Smooth muscle cell (in vitro differentiated cells): ENCODE data around the gene TMEM209. TPM values are rescaled to one million over a fixed set of nuclear protein-coding genes. Genes with fewer than 3 reads are reported as not detected.

Source experiments
- DNase-seq: peaks from one replicate; lab custom pipeline; 2025; ENCODE audit not compliant: unreplicated experiment; lab: John Stamatoyannopoulos, UW
- H2AFZ ChIP-seq: fragments of 200-600 bp; sonication (generic); 2 replicates; pipeline ENCODE4 v1.6.0; 2016; ENCODE audit warnings: antibody characterized with exemption, low read depth, mild to moderate bottlenecking
- H3F3A ChIP-seq: fragments of 200-600 bp; sonication (generic); 2 replicates; pipeline ENCODE4 v1.6.0; 2017; ENCODE audit warnings: antibody characterized with exemption, low read depth
- H3K27ac ChIP-seq: fragments of 200-600 bp; sonication (generic); 2 replicates; pipeline ENCODE4 v1.5.1; 2016; ENCODE audit warnings: low read depth, mild to moderate bottlenecking
- H3K27me3 ChIP-seq: fragments of 200-600 bp; sonication (generic); 2 replicates; pipeline ENCODE4 v1.6.1; 2016; ENCODE audit warnings: low read depth, mild to moderate bottlenecking
- H3K36me3 ChIP-seq: fragments of 200-600 bp; sonication (generic); 2 replicates; pipeline ENCODE4 v1.5.1; 2016; ENCODE audit warnings: low read depth
- H3K4me1 ChIP-seq: fragments of 200-600 bp; sonication (generic); 2 replicates; pipeline ENCODE4 v1.5.1; 2016; ENCODE audit warnings: low read depth
- H3K4me2 ChIP-seq: fragments of 200-600 bp; sonication (generic); 2 replicates; pipeline ENCODE4 v1.6.0; 2016; ENCODE audit warnings: mild to moderate bottlenecking
- H3K4me3 ChIP-seq: fragments of 200-600 bp; sonication (generic); 2 replicates; pipeline ENCODE4 v1.5.1; 2016; ENCODE audit warnings: mild to moderate bottlenecking
- H3K79me2 ChIP-seq: fragments of 200-600 bp; sonication (generic); 2 replicates; pipeline ENCODE4 v1.6.0; 2016; ENCODE audit warnings: low read depth, mild to moderate bottlenecking
- H3K9ac ChIP-seq: fragments of 200-600 bp; sonication (generic); 2 replicates; pipeline ENCODE4 v1.6.0; 2016; ENCODE audit warnings: low read depth
- H3K9me3 ChIP-seq: fragments of 200-600 bp; sonication (generic); replicated peaks from 2 replicates; pipeline ENCODE4 v1.5.1; 2016; ENCODE audit warnings: low read depth
- H4K20me1 ChIP-seq: fragments of 200-600 bp; sonication (generic); 2 replicates; pipeline ENCODE4 v1.6.0; 2016; ENCODE audit warnings: low read depth
- WGBS: methylation state at CpG from one replicate; pipeline ENCODE4 v1.1.7; 2016; ENCODE audit warnings: low lambda C conversion rate; 5-methylcytosine and 5-hydroxymethylcytosine counted together
- polyA plus RNA-seq: library from polyadenylated mRNA; unstranded; fragments of >200 nt; fragmentation: Nextera tagmentation; extraction: Ambion mirVana; gene quantifications from 2 replicates; pipeline ENCODE4 v1.2.1, GENCODE V29; 2016
- total RNA-seq: library from RNA; depleted of rRNA; stranded (reverse); fragments of >200 nt; gene quantifications from 2 replicates; pipeline ENCODE4 v1.2.3, GENCODE V29; 2014
- TF ChIP-seq, protein P1 (sequence below): fragments of 200-600 bp; sonication (generic); IDR thresholded peaks from 2 replicates; pipeline ENCODE4 v1.5.1; 2017; ENCODE audit warnings: borderline replicate concordance, mild to moderate bottlenecking, antibody characterized with exemption; ENCODE audit not compliant: insufficient read depth, poor library complexity, severe bottlenecking

The TMEM209 gene
- total and polyA plus RNA-seq, 2 experiments from 2014 or later: 15.1 to 20.3 TPM

GRCh38 chr7:130124711-130125110, 80.5 kb downstream of the TMEM209 start:
- H3K4me1 ChIP-seq: no peaks in the 10 kb centered on the region

GRCh38 chr7:130123501-130123900, 81.7 kb downstream of the TMEM209 start:
- no peaks in the 10 kb centered on the region for H3K27me3 ChIP-seq
- no peak overlapping the region for H3K4me3 ChIP-seq
- H3K9ac ChIP-seq: no peak overlapping the region
- H3K4me2 ChIP-seq: no peak overlapping the region
- no peaks in the 10 kb centered on the region for H3K4me1 ChIP-seq
- no peaks in the 10 kb centered on the region for H3K79me2 ChIP-seq
- no peak overlapping the region for H3K27ac ChIP-seq
- TF ChIP-seq, protein P1, sequence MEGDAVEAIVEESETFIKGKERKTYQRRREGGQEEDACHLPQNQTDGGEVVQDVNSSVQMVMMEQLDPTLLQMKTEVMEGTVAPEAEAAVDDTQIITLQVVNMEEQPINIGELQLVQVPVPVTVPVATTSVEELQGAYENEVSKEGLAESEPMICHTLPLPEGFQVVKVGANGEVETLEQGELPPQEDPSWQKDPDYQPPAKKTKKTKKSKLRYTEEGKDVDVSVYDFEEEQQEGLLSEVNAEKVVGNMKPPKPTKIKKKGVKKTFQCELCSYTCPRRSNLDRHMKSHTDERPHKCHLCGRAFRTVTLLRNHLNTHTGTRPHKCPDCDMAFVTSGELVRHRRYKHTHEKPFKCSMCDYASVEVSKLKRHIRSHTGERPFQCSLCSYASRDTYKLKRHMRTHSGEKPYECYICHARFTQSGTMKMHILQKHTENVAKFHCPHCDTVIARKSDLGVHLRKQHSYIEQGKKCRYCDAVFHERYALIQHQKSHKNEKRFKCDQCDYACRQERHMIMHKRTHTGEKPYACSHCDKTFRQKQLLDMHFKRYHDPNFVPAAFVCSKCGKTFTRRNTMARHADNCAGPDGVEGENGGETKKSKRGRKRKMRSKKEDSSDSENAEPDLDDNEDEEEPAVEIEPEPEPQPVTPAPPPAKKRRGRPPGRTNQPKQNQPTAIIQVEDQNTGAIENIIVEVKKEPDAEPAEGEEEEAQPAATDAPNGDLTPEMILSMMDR: no peak
- H3F3A ChIP-seq: no peaks in the 10 kb centered on the region
- H3K9me3 ChIP-seq: no peaks in the 10 kb centered on the region
- peaks cover 4% of the 10 kb centered on the region for H4K20me1 ChIP-seq
- H2AFZ ChIP-seq: no peak overlapping the region
- H3K36me3 ChIP-seq: peaks cover 12% of the 10 kb centered on the region
- no peak for DNase-seq

More at GRCh38 chr7:130124711-130125110, 80.5 kb downstream of the TMEM209 start:
- no peaks in the 10 kb centered on the region for H3K27me3 ChIP-seq
- no peak for DNase-seq
- no peaks in the 10 kb centered on the region for H3F3A ChIP-seq
- peaks cover 12% of the 10 kb centered on the region for H3K36me3 ChIP-seq
- H3K4me3 ChIP-seq: no peak overlapping the region
- no peaks in the 10 kb centered on the region for H3K79me2 ChIP-seq
- no peak overlapping the region for H2AFZ ChIP-seq
- no peak overlapping the region for H3K9ac ChIP-seq
- no peak overlapping the region for H3K4me2 ChIP-seq
- TF ChIP-seq, protein P1: no peak
- H3K9me3 ChIP-seq: no peaks in the 10 kb centered on the region
- WGBS: 95% methylated on average over 2 of the region's 2 CpGs
- H4K20me1 ChIP-seq: peaks cover 4% of the 10 kb centered on the region
- no peak overlapping the region for H3K27ac ChIP-seq

- H3K36me3 ChIP-seq: peaks cover 6% of the 10 kb centered on the region
- WGBS: 100% methylated on average over 4 of the region's 4 CpGs
- no peak overlapping the region for H2AFZ ChIP-seq
- TF ChIP-seq, protein P1: no peak
- no peak overlapping the region for H3K4me2 ChIP-seq
- H3K4me1 ChIP-seq: no peaks in the 10 kb centered on the region
- H4K20me1 ChIP-seq: peaks cover 5% of the 10 kb centered on the region
- DNase-seq: no peak
- no peak overlapping the region for H3K4me3 ChIP-seq
- H3F3A ChIP-seq: no peaks in the 10 kb centered on the region
- no peaks in the 10 kb centered on the region for H3K79me2 ChIP-seq
- H3K27ac ChIP-seq: no peak overlapping the region
- H3K9me3 ChIP-seq: no peaks in the 10 kb centered on the region
- H3K27me3 ChIP-seq: no peaks in the 10 kb centered on the region
- H3K9ac ChIP-seq: no peak overlapping the region
Observed at GRCh38 chr7:130118801-130119200, 86.4 kb downstream of the TMEM209 start.

GRCh38 chr7:130118294-130118693, 86.9 kb downstream of the TMEM209 start:
- no peak overlapping the region for H3K4me2 ChIP-seq
- H3K9ac ChIP-seq: no peak overlapping the region
- no peak overlapping the region for H3K4me3 ChIP-seq
- no peaks in the 10 kb centered on the region for H3K27me3 ChIP-seq
- peaks cover 6% of the 10 kb centered on the region for H3K36me3 ChIP-seq
- WGBS: 87% methylated on average over 5 of the region's 5 CpGs
- no peak overlapping the region for H3K27ac ChIP-seq
- no peaks in the 10 kb centered on the region for H3K4me1 ChIP-seq
- no peaks in the 10 kb centered on the region for H3K79me2 ChIP-seq
- peaks cover 8% of the 10 kb centered on the region for H4K20me1 ChIP-seq
- DNase-seq: no peak
- no peak overlapping the region for H2AFZ ChIP-seq
- no peaks in the 10 kb centered on the region for H3F3A ChIP-seq
- H3K9me3 ChIP-seq: no peaks in the 10 kb centered on the region
- TF ChIP-seq, protein P1: no peak
